ENCODE results near the gene CYP4F22.
"Not testable (repeated sequence)": the region's sequence is repeated elsewhere in the genome, so short reads cannot be mapped to it uniquely, and the experiment has no call there.

CYP4F22 gene

GRCh38 chr19:15479391-15480345 lies 28.7 kb upstream of the CYP4F22 start, which contains the start of gene PGLYRP2:
Gene PGLYRP2 (minus strand): TSS chr19:15479501. CDS start chr19:15479371, 130 bp downstream.
- Mint-ChIP-seq H3K27me3 (no peaks in the 10 kb centered on the region), H3K4me1 (ENCODE audit: low read depth) (peaks cover 28% of the 10 kb centered on the region), H3K9me3 (no peaks in the 10 kb centered on the region), H3K4me3 (no peak within 1 kb of the TSS), H3K27ac (no peak within 1 kb of the TSS), H3K36me3 (ENCODE audit: low read depth) (no peaks in the 10 kb centered on the region)

GRCh38 chr19:15480996-15481395 lies 27.3 kb upstream of the CYP4F22 start:
- peaks cover 28% of the 10 kb centered on the region for H3K4me1 Mint-ChIP-seq (ENCODE audit: low read depth)
- not testable (repeated sequence) for H3K27me3 Mint-ChIP-seq; H3K36me3 Mint-ChIP-seq (ENCODE audit: low read depth); H3K9me3 Mint-ChIP-seq; H3K27ac Mint-ChIP-seq; H3K4me3 Mint-ChIP-seq

- H3K27me3 Mint-ChIP-seq; H3K27ac Mint-ChIP-seq; H3K9me3 Mint-ChIP-seq; H3K4me3 Mint-ChIP-seq; H3K36me3 Mint-ChIP-seq (ENCODE audit: low read depth): not testable (repeated sequence)
- peaks cover 17% of the 10 kb centered on the region for H3K4me1 Mint-ChIP-seq (ENCODE audit: low read depth)
Measured at GRCh38 chr19:15485768-15486167, 22.6 kb upstream of the CYP4F22 start.

GRCh38 chr19:15487038-15487437 lies 21.3 kb upstream of the CYP4F22 start:
- Mint-ChIP-seq H3K36me3 (ENCODE audit: low read depth) (peaks cover 5% of the 10 kb centered on the region), H3K27me3 (no peaks in the 10 kb centered on the region), H3K4me3 (no peak overlapping the region), H3K4me1 (ENCODE audit: low read depth) (peaks cover 17% of the 10 kb centered on the region), H3K27ac (no peak overlapping the region), H3K9me3 (peaks cover 6% of the 10 kb centered on the region)

- Mint-ChIP-seq H3K27ac (no peak overlapping the region), H3K36me3 (ENCODE audit: low read depth) (peaks cover 5% of the 10 kb centered on the region), H3K4me1 (ENCODE audit: low read depth) (peaks cover 8% of the 10 kb centered on the region), H3K4me3 (no peak overlapping the region), H3K9me3 (peaks cover 6% of the 10 kb centered on the region), H3K27me3 (no peaks in the 10 kb centered on the region)
Measured at GRCh38 chr19:15488489-15489226, 19.7 kb upstream of the CYP4F22 start.

GRCh38 chr19:15495151-15495550 lies 13.2 kb upstream of the CYP4F22 start:
- no peaks in the 10 kb centered on the region for H3K27me3 Mint-ChIP-seq
- H3K36me3 Mint-ChIP-seq (ENCODE audit: low read depth) = no peaks in the 10 kb centered on the region
- peaks cover 6% of the 10 kb centered on the region for H3K4me1 Mint-ChIP-seq (ENCODE audit: low read depth)
- no peak overlapping the region for H3K4me3 Mint-ChIP-seq
- H3K9me3 Mint-ChIP-seq = no peaks in the 10 kb centered on the region
- H3K27ac Mint-ChIP-seq = no peak overlapping the region

GRCh38 chr19:15498156-15498858 lies 10.0 kb upstream of the CYP4F22 start:
- no peak overlapping the region for H3K4me3 Mint-ChIP-seq
- H3K27me3 Mint-ChIP-seq = no peaks in the 10 kb centered on the region
- no peaks in the 10 kb centered on the region for H3K9me3 Mint-ChIP-seq
- no peaks in the 10 kb centered on the region for H3K36me3 Mint-ChIP-seq (ENCODE audit: low read depth)
- no peak overlapping the region for H3K27ac Mint-ChIP-seq
- peaks cover 6% of the 10 kb centered on the region for H3K4me1 Mint-ChIP-seq (ENCODE audit: low read depth)

- Mint-ChIP-seq H3K36me3 (ENCODE audit: low read depth) (no peaks in the 10 kb centered on the region), H3K9me3 (no peaks in the 10 kb centered on the region), H3K4me3 (no peak overlapping the region), H3K4me1 (ENCODE audit: low read depth) (peaks cover 6% of the 10 kb centered on the region), H3K27ac (no peak overlapping the region), H3K27me3 (no peaks in the 10 kb centered on the region)
Measured at GRCh38 chr19:15498910-15499309, 9.4 kb upstream of the CYP4F22 start.

GRCh38 chr19:15501596-15501995 lies 6.7 kb upstream of the CYP4F22 start:
- Mint-ChIP-seq H3K9me3 (no peaks in the 10 kb centered on the region), H3K4me3 (no peak overlapping the region), H3K27me3 (no peaks in the 10 kb centered on the region), H3K36me3 (ENCODE audit: low read depth) (no peaks in the 10 kb centered on the region), H3K27ac (peak overlapping the region; percentile 65), H3K4me1 (ENCODE audit: low read depth) (peaks cover 6% of the 10 kb centered on the region)

- H3K4me1 Mint-ChIP-seq (ENCODE audit: low read depth) = peaks cover 6% of the 10 kb centered on the region
- H3K27me3 Mint-ChIP-seq = peaks cover 2% of the 10 kb centered on the region
- H3K4me3 Mint-ChIP-seq = no peak overlapping the region
- no peaks in the 10 kb centered on the region for H3K9me3 Mint-ChIP-seq
- H3K36me3 Mint-ChIP-seq (ENCODE audit: low read depth) = no peaks in the 10 kb centered on the region
- no peak overlapping the region for H3K27ac Mint-ChIP-seq
Measured at GRCh38 chr19:15502264-15502663, 6.1 kb upstream of the CYP4F22 start.

GRCh38 chr19:15506074-15506571 lies 2.2 kb upstream of the CYP4F22 start:
- H3K9me3 Mint-ChIP-seq = no peaks in the 10 kb centered on the region
- peaks cover 17% of the 10 kb centered on the region for H3K27me3 Mint-ChIP-seq
- peaks cover 20% of the 10 kb centered on the region for H3K4me1 Mint-ChIP-seq (ENCODE audit: low read depth)
- no peak overlapping the region for H3K27ac Mint-ChIP-seq
- no peak overlapping the region for H3K4me3 Mint-ChIP-seq
- no peaks in the 10 kb centered on the region for H3K36me3 Mint-ChIP-seq (ENCODE audit: low read depth)

GRCh38 chr19:15507068-15508034 lies 974 bp upstream of the CYP4F22 start:
- Mint-ChIP-seq H3K4me3 (peak overlapping the region; percentile 79), H3K36me3 (ENCODE audit: low read depth) (no peaks in the 10 kb centered on the region), H3K9me3 (no peaks in the 10 kb centered on the region), H3K27ac (no peak overlapping the region), H3K4me1 (ENCODE audit: low read depth) (peaks cover 20% of the 10 kb centered on the region), H3K27me3 (peaks cover 17% of the 10 kb centered on the region)

- Mint-ChIP-seq H3K36me3 (ENCODE audit: low read depth) (peaks cover 8% of the 10 kb centered on the region), H3K27ac (no peak overlapping the region), H3K4me3 (no peak overlapping the region), H3K27me3 (peaks cover 17% of the 10 kb centered on the region), H3K4me1 (ENCODE audit: low read depth) (peaks cover 45% of the 10 kb centered on the region), H3K9me3 (peaks cover 6% of the 10 kb centered on the region)
Measured at GRCh38 chr19:15511671-15512424, 3.5 kb downstream of the CYP4F22 start.
